GM12891 (cell line): ENCODE measurements around the gene TEKT2.

Experiments
- POLR2A ChIP-seq: IDR thresholded peaks from 2 replicates; pipeline ENCODE4 v1.6.1; 2011; ENCODE audit warnings: low read depth, low read length, control low read depth
- POLR2AphosphoS5 ChIP-seq: IDR thresholded peaks from 2 replicates; pipeline ENCODE4 v1.6.1; 2011; ENCODE audit warnings: low read depth, low read length, control low read depth
- POU2F2 ChIP-seq: IDR thresholded peaks from 2 replicates; pipeline ENCODE4 v1.6.1; 2011; ENCODE audit warnings: low read depth, mild to moderate bottlenecking, control low read depth, low read length, moderate library complexity
- TAF1 ChIP-seq: IDR thresholded peaks from 2 replicates; pipeline ENCODE4 v1.6.1; 2011; ENCODE audit warnings: low read depth, low read length, control low read depth

DNA sequence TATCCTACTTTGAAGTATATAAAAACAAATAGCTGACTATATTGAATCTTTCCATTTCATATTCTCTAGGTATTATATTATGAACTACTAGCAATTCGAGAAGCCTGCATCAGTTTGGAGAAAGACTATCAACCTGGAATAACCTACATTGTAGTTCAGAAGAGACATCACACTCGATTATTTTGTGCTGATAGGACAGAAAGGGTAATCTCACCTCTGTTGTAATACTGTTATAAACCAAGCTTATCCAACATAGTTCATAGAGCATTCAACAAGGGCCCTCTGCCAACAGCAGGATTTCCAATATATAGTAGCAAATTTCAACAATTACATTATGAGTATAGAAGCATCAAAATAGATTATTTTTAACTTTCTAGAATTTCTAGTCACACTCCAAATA lies 43.7 kb upstream of the TEKT2 start:
- TF ChIP-seq POU2F2 (no peak), TAF1 (no peak), POLR2AphosphoS5 (no peak), POLR2A (no peak)
